ENCODE measurements around the gene EMP3.
"Not testable (repeated sequence)": the region's sequence is repeated elsewhere in the genome, so short reads cannot be mapped to it uniquely, and the experiment has no call there.

The EMP3 gene, protein sequence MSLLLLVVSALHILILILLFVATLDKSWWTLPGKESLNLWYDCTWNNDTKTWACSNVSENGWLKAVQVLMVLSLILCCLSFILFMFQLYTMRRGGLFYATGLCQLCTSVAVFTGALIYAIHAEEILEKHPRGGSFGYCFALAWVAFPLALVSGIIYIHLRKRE

DNA sequence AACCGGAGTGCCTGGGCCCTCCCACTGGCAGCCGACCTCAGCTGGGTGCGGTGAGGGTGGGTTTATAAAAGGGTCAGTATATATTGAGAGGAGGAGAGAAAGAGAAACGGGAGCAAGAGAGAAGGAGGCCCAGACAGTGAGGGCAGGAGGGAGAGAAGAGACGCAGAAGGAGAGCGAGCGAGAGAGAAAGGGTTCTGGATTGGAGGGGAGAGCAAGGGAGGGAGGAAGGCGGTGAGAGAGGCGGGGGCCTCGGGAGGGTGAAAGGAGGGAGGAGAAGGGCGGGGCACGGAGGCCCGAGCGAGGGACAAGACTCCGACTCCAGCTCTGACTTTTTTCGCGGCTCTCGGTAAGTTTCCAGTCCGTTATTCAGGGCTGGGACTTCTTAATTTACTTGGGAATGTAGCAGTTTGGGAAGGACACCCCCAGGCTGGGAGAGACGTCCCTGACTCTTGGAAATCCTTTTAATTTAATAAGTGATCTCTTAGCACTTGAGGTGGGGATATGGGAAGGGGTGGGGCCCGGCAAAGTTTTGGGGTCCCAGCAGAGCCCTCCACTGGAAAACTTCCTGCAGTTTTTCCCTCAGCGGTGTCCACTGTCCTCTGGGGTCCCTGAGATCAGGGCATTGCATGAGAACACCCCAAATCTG is at the start of gene EMP3:
TSS of gene EMP3 (plus strand) at position 288 of the 646 bp plus-strand sequence. CDS start 1,293 bp downstream, outside the sequence.
- DNase-seq (ENCODE audit: low read depth, low spot score) = peak; percentile 95

DNA sequence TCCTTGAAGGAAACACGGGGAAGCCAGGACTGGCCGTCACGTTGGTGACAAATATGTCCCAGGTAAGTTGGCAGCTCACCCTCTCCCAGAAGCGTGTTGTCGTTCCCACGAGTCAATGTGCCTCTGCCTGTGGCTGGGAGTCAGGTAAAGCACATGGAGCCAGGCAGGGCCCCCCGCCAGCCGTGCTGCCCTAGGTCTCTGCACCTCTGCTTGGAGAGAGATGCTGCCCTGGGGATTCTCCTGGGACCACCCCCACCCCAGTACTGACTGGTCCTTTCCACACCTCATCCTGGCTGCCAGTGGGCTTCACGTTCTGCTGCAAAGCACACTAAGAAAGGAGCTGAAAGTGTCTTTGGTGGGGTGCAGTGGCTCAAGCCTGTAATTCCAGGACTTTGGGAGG is 45.6 kb upstream of the EMP3 start:
- DNase-seq (ENCODE audit: low read depth, low spot score) = no peak

DNA sequence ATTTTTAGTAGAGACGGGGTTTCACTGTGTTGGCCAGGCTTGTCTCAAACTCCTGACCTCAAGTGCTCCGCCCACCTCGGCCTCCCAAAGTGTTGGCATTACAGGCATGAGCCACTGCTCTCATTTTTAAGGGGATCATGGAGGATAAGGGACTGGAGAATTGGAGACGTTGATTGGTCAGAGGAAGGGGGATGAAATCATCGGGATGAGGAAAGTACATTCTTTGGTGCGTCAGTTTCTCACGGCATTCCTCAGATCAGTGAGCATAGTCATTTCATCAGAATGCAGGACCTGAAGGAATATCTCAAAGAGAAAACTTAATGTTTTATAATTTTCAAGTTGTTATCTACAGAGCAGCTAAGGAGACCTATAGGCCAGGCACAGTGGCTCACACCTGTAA is 41.4 kb upstream of the EMP3 start:
- peak; percentile 85 for DNase-seq (ENCODE audit: low read depth, low spot score)

DNA sequence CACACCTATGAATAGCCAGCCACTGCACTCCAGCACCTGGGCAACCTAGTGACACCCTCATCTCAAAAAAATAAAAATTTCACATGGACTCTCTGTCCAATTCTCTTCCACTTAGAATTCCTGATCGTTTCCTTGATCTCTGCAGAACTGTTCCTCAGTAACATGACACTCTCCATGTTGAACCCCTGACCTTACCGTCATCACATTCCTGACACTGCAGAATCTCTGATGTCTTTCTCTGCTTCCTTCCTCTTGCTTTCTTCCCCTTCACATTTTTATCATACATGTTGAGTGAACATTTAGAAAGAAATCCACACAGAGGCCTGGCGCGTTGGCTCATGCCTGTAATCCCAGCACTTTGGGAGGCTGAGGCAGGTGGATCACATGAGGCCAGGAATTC is 40.5 kb upstream of the EMP3 start:
- no peak for DNase-seq (ENCODE audit: low read depth, low spot score)

DNA sequence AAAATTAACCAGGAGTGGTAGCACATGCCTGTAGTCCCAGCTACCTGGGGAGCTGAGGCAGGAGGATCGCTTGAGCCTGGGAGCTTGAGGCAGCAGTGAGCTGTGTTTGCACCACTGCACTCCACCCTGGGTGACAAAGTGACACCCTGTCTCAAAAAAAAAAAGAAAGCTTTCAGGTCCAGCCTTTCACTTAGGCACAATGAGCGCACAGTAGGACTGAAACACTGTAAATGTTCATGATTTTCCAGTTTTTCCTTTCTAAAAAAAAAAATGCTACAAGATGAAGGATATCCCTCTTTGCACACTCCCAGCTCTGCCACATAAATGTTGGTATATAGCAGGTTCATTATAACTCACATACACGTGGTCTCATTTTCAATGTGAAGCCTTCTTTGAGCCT is 37.6 kb upstream of the EMP3 start:
- no peak for DNase-seq (ENCODE audit: low read depth, low spot score)

DNA sequence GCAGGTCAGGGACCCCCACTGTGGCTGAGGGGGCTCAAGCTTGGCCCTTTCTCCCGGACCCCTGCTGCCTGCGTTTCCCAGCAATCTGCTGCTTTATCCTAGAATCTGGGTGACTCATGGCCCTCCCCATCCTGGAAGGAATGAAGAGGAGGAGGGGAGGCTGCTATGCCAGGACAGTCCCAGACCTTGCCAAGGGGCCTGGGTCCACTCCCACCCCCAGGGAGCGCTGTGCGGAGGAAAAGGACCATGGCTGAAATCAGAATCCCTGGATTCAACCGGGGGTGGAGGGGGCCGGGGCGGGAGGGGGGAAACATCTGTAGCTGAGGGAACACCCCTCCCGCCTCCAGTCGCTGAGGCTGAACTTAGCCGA is 35.0 kb upstream of the EMP3 start:
- peak; percentile 83 for DNase-seq (ENCODE audit: low read depth, low spot score)

DNA sequence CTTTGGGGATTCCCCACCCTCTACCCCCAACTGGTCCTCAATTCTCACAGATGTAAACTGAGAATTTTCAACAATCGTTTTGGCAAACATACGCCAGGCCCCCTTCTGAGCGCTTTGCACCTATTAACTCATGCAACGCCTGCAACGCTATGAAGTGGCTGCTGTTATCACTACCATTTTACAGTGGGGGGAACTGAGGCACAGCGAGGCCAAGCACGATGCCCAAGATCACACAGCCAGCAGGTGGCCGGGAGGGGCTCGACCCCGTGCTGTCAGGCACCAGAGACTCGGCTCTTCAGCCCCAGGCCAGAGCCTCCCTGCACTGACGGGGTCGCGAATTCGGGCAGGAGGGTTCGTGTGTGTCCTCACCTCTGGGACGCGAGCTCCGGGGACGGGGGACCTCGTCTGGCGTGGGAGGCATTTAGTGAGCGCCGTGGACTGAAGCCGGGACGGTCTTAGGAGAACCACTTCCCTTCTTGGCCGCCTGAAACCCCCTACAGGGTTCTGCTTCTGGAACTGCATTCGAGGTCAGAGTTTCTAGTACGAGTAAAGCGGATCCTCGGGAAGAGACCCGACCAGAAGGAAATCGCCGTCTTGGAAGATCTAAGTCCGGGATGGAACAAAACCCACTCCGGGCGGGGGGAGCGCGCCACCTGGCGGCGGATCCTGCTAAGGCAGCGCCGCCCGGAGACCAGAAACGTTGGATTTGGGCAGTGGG is 34.4 kb upstream of the EMP3 start:
- DNase-seq (ENCODE audit: low read depth, low spot score) = peak; percentile 94

DNA sequence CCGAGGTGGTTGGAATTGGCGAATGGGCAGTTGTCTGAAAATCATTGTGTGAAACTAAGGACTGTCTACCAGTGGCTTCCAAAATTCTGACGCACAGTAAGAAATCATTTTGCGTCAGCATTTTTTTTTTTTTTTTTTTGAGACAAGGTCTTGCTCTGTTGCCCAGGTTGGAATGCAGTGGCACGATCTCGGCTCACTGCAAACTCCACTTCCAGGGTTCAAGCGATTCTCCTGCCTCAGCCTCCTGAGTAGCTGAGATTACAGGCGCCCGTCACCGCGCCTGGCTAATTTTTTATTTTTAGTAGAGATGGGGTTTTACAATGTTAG is 33.9 kb upstream of the EMP3 start:
- not testable (repeated sequence) for DNase-seq (ENCODE audit: low read depth, low spot score)

DNA sequence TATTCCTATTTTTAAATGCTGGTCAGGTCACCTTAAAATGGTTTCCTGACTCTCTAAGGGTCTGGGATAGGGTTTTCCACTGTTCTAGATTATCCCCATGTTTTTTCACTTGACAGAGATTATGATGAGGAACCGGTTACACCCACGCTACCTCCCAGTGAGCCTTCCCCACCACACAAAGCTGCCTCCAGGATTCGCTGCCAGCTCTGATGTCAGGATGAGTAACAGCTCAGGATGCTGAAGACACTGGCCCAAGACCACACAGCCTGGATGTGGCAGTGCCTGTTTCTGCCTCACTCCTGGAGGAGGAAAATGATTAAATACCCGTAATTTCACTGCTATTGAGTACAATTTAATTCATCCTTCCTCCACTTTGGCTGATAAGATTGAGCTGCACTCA is 32.6 kb upstream of the EMP3 start:
- peak; percentile 69 for DNase-seq (ENCODE audit: low read depth, low spot score)

DNA sequence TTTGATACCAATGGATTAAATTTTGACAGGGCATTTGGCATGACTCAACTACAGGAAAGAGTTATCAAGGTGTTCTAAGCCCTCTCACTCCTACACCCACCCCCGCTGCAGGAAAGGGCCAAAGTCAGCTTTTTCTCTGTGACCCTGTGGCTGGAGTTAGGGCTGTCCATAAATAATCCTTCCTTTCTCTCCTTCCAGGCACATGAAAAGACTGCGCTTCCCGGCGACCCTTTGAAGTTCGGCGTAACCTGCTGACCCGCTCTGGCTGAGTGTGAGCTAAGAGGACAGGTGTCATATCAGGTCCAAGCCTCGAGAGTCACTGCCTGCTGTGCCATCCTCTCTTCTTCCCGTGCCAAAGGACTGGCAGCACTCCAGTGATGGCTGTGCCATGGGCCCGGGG is 29.9 kb upstream of the EMP3 start:
- DNase-seq (ENCODE audit: low read depth, low spot score) = no peak

DNA sequence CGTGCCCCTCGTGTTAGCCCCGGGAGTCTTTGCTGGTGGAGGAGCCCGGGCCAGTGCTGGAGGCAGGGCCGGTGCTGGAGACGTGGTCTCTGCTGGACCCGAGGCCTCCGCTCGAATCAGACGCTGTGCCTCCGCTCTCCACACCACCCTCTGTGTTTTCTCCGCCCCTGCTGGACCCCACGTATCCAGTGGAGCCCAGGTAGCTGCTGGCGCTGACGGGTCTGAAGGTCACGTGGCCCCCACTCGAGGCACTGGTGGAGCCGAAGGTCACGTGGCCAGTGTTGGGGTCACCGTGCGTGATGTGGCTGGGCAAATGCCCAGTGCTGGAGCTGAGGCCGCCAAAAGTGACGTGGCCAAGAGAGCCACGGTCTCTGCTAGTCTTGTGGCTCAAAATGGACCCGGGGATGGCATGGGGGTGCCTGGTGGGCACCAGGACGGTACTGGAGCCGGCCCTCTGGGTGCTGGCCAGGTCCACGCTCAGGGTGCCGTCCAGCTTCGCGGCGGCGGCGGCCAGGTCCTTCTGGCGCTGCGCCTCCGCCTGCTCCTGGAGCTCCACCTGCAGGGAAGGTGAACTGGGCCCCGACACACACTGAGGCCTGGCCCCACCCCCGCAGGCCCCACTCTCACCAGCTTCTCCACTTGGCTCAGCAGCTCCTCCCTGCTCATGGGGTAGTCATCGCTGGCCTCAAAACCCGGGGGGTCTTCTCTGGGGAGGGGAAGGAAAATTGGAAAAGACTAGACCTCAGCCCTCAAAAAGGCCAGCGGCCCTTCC is 28.2 kb upstream of the EMP3 start:
- no peak for DNase-seq (ENCODE audit: low read depth, low spot score)

DNA sequence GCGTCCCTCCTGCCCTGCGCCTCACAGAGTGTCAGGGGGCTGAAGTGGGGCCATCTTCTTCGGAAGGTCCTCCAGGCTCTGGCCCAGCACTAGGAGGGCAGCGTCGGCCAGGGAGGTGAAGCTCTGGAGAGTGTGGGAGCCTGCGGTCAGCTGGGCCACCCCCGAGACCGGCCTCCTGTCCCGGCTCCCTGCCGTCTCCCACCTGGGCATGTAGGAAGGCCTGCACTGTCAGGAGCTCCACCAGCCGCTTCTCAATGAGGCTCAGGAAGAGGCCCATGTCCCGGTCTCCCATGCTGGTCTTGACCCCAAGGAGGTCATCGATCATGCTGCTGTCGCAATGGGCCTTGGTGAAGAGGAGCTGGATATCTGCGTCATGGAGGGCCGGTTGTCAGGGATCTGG is 27.4 kb upstream of the EMP3 start:
- DNase-seq (ENCODE audit: low read depth, low spot score) = no peak

DNA sequence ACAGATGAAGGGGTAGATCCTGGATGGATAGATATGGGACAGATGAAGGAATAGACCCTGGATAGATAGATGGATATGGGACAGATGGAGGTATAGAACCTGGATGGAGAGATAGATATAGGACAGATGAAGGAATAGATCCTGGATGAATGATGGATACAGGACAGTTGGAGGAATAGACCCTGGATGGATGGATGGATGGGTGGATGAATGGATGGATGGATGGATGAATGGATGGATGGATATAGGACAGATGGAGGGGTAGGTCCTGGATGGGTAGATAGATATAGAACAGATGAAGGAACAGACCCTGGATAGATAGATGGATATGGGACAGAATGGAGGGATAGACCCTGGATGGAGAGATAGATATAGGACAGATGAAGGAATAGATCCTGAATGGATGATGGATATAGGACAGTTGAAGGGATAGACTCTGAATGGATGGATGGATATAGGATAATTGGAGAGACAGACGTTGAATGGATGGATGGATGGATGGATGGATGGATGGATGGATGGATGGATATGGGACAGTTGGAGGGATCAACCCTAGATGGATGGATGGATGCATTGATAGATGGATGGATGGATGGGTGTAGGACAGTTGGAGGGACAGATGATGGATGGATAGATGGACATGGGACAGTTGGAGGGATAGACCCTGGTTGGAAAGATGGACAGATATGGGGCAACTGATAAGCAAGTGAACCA is 23.3 kb upstream of the EMP3 start:
- DNase-seq (ENCODE audit: low read depth, low spot score) = no peak

DNA sequence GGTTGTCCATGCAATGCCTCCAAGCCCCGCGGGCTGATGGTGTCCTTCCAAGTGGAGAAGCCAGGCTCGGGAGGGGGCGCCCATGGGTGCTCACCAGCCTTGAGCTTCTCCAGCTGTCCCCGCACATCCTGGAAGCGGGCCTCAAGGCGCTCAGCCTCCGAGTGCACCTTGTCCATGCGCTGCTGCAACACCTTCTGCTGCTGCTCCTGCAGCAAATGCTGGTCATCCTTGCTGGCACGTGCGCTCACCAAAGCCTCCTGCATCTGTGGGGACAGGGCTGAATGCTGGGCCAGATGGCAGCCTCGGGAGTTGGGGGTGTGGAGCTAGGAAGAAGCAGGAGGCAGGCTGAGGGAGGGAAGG is 22.8 kb upstream of the EMP3 start:
- no peak for DNase-seq (ENCODE audit: low read depth, low spot score)

DNA sequence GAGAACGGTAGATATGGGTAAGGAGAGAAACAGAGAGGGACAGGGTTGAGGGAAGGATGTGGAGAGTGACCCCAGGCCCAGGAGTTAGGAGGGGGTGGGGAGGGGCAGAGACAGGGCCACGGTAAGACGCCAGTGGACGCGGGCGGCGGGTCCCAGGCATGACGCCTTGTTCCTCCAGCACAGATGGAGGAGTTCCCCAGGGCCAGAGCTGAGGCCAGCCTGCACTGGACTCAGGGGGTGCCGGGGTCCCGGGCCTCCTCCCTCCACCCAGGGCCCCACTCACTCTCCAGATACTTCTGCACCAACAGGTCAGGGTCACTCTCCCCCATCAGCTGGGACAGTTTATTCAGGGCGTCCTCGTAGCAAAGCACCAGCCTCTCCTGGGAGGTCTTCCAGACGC is 22.0 kb upstream of the EMP3 start:
- no peak for DNase-seq (ENCODE audit: low read depth, low spot score)

DNA sequence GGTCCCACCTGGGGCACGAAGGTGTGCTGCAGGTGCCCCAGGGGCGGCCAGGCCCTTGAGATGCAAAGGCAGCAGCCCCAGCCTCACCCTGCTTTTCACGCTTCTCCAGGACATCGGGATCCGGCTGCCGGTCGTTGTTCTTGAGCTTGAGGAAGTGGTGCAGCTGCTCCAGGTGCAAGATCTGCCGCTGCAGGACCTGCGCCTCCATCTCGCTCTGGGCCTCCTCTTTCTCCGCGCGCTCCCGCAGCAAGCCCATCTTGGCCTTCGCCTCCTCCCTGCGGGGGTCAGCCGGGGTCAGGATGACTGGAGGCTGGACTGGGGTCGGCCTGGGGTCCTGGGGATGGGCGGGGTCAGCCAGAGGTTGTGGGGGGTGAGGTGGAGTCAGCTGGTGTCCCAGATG is 21.5 kb upstream of the EMP3 start:
- no peak for DNase-seq (ENCODE audit: low read depth, low spot score)

DNA sequence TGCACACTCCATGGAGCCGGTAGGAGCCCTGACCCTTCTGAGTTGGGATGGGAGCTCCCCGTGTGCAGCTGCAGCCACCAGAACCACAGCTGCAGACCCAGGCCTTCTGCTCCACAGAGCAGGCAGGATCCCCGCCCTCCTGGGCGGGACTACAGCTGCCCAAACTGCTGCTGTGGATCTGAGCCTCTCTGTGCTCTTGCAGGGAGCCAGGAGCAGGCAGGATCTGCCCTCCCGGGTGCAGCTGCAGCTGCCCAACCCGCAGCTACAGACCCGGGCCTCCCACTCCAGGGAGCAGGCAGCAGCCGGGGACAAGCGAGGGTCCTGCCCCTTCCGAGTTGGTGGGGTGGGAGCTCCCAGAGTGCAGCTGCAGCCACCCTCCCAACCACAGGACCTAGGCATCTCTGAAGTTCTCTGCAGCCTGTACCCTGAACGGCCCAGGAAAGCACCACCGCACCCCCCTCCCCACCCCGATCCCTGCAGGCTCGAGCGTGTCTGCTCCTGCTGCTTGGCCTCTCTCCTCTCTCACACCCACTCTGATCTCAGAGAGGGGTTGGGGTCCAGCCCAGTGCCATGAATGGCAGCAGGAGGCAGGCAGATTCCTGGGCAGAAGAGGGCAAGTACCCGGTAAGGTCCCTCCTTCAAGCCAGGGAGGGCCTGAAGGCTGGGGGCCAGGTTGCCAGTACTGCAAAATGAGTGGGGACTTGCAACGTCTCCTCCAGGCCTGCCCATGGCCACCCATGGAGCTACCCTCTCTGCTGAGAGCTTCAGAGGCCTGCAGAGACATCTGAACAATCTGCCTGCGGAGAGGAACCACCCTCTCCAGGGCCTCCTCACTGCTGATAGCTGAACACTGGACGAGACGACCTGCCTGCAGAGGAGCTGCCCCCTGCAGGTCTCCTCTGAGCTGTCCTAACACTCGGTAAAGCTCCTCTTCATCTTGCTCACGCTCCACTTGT is 16.4 kb upstream of the EMP3 start:
- DNase-seq (ENCODE audit: low read depth, low spot score) = no peak

DNA sequence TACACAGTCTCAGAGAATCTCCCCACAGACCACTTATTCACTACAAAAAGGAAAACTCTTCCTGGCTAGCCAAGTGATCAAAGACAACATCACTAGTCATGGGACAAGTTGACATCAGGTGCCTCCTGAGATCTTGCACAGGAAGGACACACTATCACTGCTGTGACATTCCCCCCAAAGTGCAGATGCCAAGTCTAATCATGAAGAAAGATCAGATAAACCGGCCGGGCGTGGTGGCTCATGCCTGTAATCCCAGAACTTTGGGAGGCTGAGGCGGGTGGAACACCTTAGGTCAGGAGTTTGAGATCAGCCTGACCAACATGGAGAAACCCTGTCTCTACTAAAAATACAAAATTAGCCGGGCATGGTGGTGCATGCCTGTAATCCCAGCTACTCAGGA is 15.6 kb upstream of the EMP3 start:
- DNase-seq (ENCODE audit: low read depth, low spot score) = not testable (repeated sequence)

DNA sequence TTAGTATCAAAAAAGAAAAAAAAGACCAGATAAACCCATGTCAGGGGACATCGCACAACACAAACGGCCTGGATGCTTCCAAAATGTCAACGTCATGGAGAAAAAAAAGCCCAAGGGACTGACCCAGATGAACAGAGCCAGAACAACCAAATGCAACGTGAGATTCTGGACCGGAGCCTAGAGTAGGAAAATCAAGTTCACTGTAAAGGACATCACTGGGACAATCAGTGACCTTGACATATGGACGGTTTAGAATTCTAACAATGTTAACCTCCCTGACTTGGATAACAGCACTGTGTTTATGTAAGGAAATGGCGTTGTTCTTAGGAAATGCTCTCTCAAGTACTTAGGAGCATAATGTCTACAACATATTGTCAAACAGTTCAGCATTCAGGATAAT is 15.1 kb upstream of the EMP3 start:
- no peak for DNase-seq (ENCODE audit: low read depth, low spot score)

DNA sequence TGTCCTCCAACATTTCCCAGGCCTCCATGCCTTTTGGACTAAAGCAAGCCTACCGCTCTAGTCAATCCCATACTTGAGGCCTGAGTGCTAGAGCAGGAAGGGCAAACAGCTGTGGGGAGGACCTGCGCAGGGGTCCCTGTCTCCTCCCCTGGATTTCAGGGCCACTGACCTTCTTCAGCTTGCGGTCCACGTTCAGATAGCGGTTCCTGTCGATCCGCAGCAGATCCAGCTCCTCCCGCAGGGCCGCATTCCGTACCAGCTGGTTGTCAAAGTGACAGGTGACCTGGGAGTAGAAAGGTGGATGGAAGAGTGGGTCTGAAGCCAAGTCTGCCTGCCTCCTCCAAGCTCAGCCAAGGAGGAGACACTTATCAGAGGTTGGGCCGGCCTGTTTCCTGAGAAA is 14.0 kb upstream of the EMP3 start:
- DNase-seq (ENCODE audit: low read depth, low spot score) = no peak

DNA sequence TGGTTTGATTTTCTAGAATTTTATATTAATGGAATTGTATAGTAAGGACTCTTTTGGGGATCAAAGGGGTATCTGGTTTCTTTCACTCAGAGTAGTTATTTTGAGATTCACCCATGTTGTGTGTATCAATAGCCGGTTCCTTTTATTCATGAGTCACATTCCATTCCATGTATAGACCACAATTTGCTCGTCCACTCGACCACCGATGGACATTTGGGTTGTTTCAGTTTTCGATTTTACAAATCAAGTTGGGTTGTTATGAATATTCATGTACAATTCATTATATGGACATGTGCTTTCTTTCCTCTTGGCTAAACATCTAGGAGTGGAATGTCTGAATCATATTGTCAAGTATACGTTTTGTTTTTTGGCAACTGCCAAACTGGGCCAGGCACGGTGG is 9.6 kb upstream of the EMP3 start:
- DNase-seq (ENCODE audit: low read depth, low spot score) = no peak
